ENCODE measurements around the gene ADGRE2. TPM values are rescaled to one million over a fixed set of nuclear protein-coding genes. Genes with fewer than 3 reads are reported as not detected.

ADGRE2 gene
- total and polyA plus RNA-seq, 2 experiments from 2014 or later = 2.4 TPM

DNA sequence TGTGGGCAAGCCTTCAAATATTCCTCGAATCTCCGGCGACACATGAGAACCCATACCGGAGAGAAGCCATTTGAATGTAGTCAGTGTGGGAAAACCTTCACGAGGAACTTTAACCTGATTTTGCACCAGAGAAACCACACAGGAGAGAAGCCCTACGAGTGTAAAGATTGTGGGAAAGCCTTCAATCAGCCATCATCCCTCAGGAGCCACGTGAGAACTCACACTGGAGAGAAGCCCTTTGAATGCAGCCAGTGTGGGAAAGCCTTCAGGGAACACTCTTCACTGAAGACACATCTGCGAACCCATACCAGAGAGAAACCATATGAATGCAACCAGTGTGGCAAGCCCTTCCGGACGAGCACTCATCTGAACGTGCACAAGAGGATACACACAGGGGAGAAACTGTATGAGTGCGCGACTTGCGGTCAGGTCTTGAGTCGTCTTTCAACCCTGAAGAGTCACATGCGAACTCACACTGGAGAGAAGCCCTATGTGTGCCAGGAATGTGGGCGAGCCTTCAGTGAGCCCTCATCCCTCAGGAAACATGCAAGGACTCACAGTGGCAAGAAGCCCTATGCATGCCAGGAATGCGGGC, 59.7 kb downstream of the ADGRE2 start (continued):
- TF ChIP-seq ZNF462 (CRISPR knock-in tag; IDR thresholded peaks at IDR 0.05) (no peak), ZNF114 (CRISPR knock-in tag; IDR thresholded peaks at IDR 0.05) (no peak), POLR2AphosphoS5 (IDR thresholded peaks at IDR 0.05; ENCODE audit: low read depth) (no peak), EZH2phosphoT487 (IDR thresholded peaks at IDR 0.05; ENCODE audit: unreplicated experiment) (no peak), JUNB (IDR thresholded peaks at IDR 0.05; ENCODE audit: unreplicated experiment) (no peak), ZNF331 (CRISPR knock-in tag; IDR thresholded peaks at IDR 0.05; ENCODE audit: low read depth) (no peak), EZH2 (IDR thresholded peaks at IDR 0.05; ENCODE audit: low read depth, unreplicated experiment) (no peak)
- TF ChIP-seq, protein P1, sequence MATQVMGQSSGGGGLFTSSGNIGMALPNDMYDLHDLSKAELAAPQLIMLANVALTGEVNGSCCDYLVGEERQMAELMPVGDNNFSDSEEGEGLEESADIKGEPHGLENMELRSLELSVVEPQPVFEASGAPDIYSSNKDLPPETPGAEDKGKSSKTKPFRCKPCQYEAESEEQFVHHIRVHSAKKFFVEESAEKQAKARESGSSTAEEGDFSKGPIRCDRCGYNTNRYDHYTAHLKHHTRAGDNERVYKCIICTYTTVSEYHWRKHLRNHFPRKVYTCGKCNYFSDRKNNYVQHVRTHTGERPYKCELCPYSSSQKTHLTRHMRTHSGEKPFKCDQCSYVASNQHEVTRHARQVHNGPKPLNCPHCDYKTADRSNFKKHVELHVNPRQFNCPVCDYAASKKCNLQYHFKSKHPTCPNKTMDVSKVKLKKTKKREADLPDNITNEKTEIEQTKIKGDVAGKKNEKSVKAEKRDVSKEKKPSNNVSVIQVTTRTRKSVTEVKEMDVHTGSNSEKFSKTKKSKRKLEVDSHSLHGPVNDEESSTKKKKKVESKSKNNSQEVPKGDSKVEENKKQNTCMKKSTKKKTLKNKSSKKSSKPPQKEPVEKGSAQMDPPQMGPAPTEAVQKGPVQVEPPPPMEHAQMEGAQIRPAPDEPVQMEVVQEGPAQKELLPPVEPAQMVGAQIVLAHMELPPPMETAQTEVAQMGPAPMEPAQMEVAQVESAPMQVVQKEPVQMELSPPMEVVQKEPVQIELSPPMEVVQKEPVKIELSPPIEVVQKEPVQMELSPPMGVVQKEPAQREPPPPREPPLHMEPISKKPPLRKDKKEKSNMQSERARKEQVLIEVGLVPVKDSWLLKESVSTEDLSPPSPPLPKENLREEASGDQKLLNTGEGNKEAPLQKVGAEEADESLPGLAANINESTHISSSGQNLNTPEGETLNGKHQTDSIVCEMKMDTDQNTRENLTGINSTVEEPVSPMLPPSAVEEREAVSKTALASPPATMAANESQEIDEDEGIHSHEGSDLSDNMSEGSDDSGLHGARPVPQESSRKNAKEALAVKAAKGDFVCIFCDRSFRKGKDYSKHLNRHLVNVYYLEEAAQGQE (IDR thresholded peaks at IDR 0.05; ENCODE audit: unreplicated experiment) = no peak

Measured in GM23338 (cell line).